ENCODE results near the gene SPRED2. TPM values are rescaled to one million over a fixed set of nuclear protein-coding genes. Genes with fewer than 3 reads are reported as not detected.

SPRED2 gene
- polyA plus RNA-seq, 4 donors: 38.8 to 40.7 (median 40.5) TPM

GRCh38 chr2:65292461-65293011 is 139.9 kb downstream of the SPRED2 start:
- no peak for DNase-seq (ENCODE audit: low read depth in 4 of 4, low spot score in 3 of 4)

- DNase-seq (ENCODE audit: low read depth in 4 of 4, low spot score in 3 of 4): no peak
Measured at GRCh38 chr2:65292106-65292400, 140.3 kb downstream of the SPRED2 start.

GRCh38 chr2:65291216-65292105 is 140.9 kb downstream of the SPRED2 start:
- DNase-seq (ENCODE audit: low read depth in 4 of 4, low spot score in 3 of 4): no peak

- no peak for DNase-seq (ENCODE audit: low read depth in 4 of 4, low spot score in 3 of 4)
Measured at GRCh38 chr2:65287364-65287763, 145.0 kb downstream of the SPRED2 start.

- DNase-seq (ENCODE audit: low read depth in 4 of 4, low spot score in 3 of 4): no peak
Measured at GRCh38 chr2:65282477-65283053, 149.8 kb downstream of the SPRED2 start.

- DNase-seq (ENCODE audit: low read depth in 4 of 4, low spot score in 3 of 4): no peak
Measured at GRCh38 chr2:65281627-65282351, 150.6 kb downstream of the SPRED2 start.

GRCh38 chr2:65279756-65280155 is 152.6 kb downstream of the SPRED2 start:
- DNase-seq (ENCODE audit: low read depth in 4 of 4, low spot score in 3 of 4): no peak

GRCh38 chr2:65278531-65278981 is 153.8 kb downstream of the SPRED2 start:
- DNase-seq (ENCODE audit: low read depth in 4 of 4, low spot score in 3 of 4): no peak

GRCh38 chr2:65277791-65278483 is 154.5 kb downstream of the SPRED2 start:
- no peak for DNase-seq (ENCODE audit: low read depth in 4 of 4, low spot score in 3 of 4)

GRCh38 chr2:65277118-65277517 is 155.3 kb downstream of the SPRED2 start:
- DNase-seq (ENCODE audit: low read depth in 4 of 4, low spot score in 3 of 4): no peak

GRCh38 chr2:65276609-65277008 is 155.8 kb downstream of the SPRED2 start:
- DNase-seq (ENCODE audit: low read depth in 4 of 4, low spot score in 3 of 4): no peak

GRCh38 chr2:65275141-65275915 is 157.1 kb downstream of the SPRED2 start:
- DNase-seq (ENCODE audit: low read depth in 4 of 4, low spot score in 3 of 4): peak in 1 of 4 donors; percentile 35

GRCh38 chr2:65273344-65273743 is 159.1 kb downstream of the SPRED2 start:
- no peak for DNase-seq (ENCODE audit: low read depth in 4 of 4, low spot score in 3 of 4)

GRCh38 chr2:65268957-65269356 is 163.4 kb downstream of the SPRED2 start:
- DNase-seq (ENCODE audit: low read depth in 4 of 4, low spot score in 3 of 4): no peak

GRCh38 chr2:65267008-65267407 is 165.4 kb downstream of the SPRED2 start:
- DNase-seq (ENCODE audit: low read depth in 4 of 4, low spot score in 3 of 4): no peak

- DNase-seq (ENCODE audit: low read depth in 4 of 4, low spot score in 3 of 4): no peak
Measured at GRCh38 chr2:65265671-65266045, 166.7 kb downstream of the SPRED2 start.

- peak; percentile 65 to 80 (median 71) for DNase-seq (ENCODE audit: low read depth in 4 of 4, low spot score in 3 of 4)
Measured at GRCh38 chr2:65264821-65265670, 167.4 kb downstream of the SPRED2 start.

GRCh38 chr2:65263986-65264385 is 168.4 kb downstream of the SPRED2 start:
- DNase-seq (ENCODE audit: low read depth in 4 of 4, low spot score in 3 of 4): no peak

- no peak for DNase-seq (ENCODE audit: low read depth in 4 of 4, low spot score in 3 of 4)
Measured at GRCh38 chr2:65263262-65263661, 169.1 kb downstream of the SPRED2 start.
